Activated naive CD8-positive, alpha-beta T cell treated with anti-CD3 and anti-CD28 coated beads, Interleukin-2, amount 50 U/mL, for 24 hours (primary cell): Measurements from ENCODE around the gene STK17A.
"Not testable (repeated sequence)": the region's sequence is repeated elsewhere in the genome, so short reads cannot be mapped to it uniquely, and the experiment has no call there.

Source experiments
- ATAC-seq: fragments of 150-1000 bp; cut with Tn5 transposase; one replicate; pipeline ENCODE4 v1.10.0; 2021
- DNase-seq: peaks from one replicate; pipeline ENCODE4 v3.0.0; 2021
- H3K27ac Mint-ChIP-seq: one replicate; pipeline ENCODE4 v1.8.0; 2021; ENCODE audit warnings: mild to moderate bottlenecking, mixed read lengths
- H3K27me3 Mint-ChIP-seq: one replicate; pipeline ENCODE4 v1.8.0; 2021; ENCODE audit warnings: mixed read lengths
- H3K36me3 Mint-ChIP-seq: one replicate; pipeline ENCODE4 v1.8.0; 2021; ENCODE audit warnings: low read depth, mixed read lengths
- H3K4me1 Mint-ChIP-seq: one replicate; pipeline ENCODE4 v1.8.0; 2021; ENCODE audit warnings: mixed read lengths
- H3K4me3 Mint-ChIP-seq: one replicate; pipeline ENCODE4 v1.8.0; 2021; ENCODE audit warnings: mild to moderate bottlenecking, moderate library complexity, mixed read lengths
- H3K9me3 Mint-ChIP-seq: one replicate; pipeline ENCODE4 v1.8.0; 2021; ENCODE audit warnings: mixed read lengths

Gene STK17A

DNA sequence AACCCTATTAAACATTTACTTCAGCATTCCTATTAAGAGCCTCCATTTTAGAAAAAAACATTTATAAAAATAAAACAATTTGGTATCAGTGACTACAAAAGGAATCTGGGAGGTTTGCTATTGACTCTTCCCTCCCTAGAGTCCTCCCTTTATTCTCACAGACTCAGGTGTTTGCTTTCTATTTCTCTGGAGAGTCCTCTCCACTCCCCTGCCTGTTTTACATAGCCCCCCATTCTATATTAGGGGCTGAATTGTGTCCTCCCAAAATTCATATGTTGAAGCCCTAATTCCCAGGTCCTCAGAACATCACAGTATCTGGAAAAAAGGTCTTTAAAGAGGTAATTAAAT, 76.6 kb downstream of the STK17A start:
- no peak for DNase-seq
- H3K27me3 Mint-ChIP-seq, result no peaks in the 10 kb centered on the region
- peaks cover 6% of the 10 kb centered on the region for H3K9me3 Mint-ChIP-seq
- H3K36me3 Mint-ChIP-seq, result peaks cover 51% of the 10 kb centered on the region
- peak overlapping the region; percentile 94 for H3K27ac Mint-ChIP-seq
- peaks cover 57% of the 10 kb centered on the region for H3K4me1 Mint-ChIP-seq
- H3K4me3 Mint-ChIP-seq, result no peak overlapping the region
- ATAC-seq, result no peak

DNA sequence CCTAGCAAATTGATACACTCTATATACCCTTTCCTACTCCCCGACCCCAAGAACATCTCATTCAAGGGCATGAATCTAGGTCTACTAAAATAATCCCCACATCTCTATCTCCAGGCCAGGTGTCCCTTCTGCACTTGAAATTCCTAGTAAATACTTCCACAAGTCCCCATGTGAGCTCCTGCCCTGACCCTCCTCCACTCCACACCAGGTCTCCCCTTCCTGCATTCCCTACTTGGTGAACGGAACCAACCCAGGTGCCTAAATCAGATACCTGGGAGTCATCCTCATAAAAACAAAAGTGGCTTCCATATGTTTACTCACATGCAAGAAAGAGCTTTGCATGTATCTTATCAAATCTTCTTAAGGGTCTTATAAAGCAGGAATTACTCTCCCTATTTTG, 77.2 kb downstream of the STK17A start:
- peaks cover 51% of the 10 kb centered on the region for H3K36me3 Mint-ChIP-seq
- DNase-seq (no peak), ATAC-seq (no peak)
- H3K27ac Mint-ChIP-seq, result peak overlapping the region; percentile 94
- H3K9me3 Mint-ChIP-seq, result peaks cover 4% of the 10 kb centered on the region
- H3K4me3 Mint-ChIP-seq, result no peak overlapping the region
- peaks cover 60% of the 10 kb centered on the region for H3K4me1 Mint-ChIP-seq
- H3K27me3 Mint-ChIP-seq, result no peaks in the 10 kb centered on the region

GRCh38 chr7:43664681-43665080, 81.8 kb downstream of the STK17A start:
- peaks cover 6% of the 10 kb centered on the region for H3K9me3 Mint-ChIP-seq
- peaks cover 70% of the 10 kb centered on the region for H3K4me1 Mint-ChIP-seq
- no peak for DNase-seq
- peak overlapping the region; percentile 37 for H3K27ac Mint-ChIP-seq
- no peak for ATAC-seq
- no peaks in the 10 kb centered on the region for H3K27me3 Mint-ChIP-seq
- H3K36me3 Mint-ChIP-seq, result peaks cover 62% of the 10 kb centered on the region
- H3K4me3 Mint-ChIP-seq, result no peak overlapping the region

- ATAC-seq (no peak), DNase-seq (no peak)
- Mint-ChIP-seq H3K27me3 (no peaks in the 10 kb centered on the region), H3K9me3 (peaks cover 10% of the 10 kb centered on the region), H3K4me3 (no peak overlapping the region), H3K36me3 (peaks cover 63% of the 10 kb centered on the region), H3K4me1 (peaks cover 78% of the 10 kb centered on the region), H3K27ac (no peak overlapping the region)
Measured at GRCh38 chr7:43666938-43667337, 84.0 kb downstream of the STK17A start.

GRCh38 chr7:43668035-43668434, 85.1 kb downstream of the STK17A start:
- H3K27ac Mint-ChIP-seq, result no peak overlapping the region
- H3K9me3 Mint-ChIP-seq, result peaks cover 21% of the 10 kb centered on the region
- no peak overlapping the region for H3K4me3 Mint-ChIP-seq
- ATAC-seq, result no peak
- H3K27me3 Mint-ChIP-seq, result no peaks in the 10 kb centered on the region
- no peak for DNase-seq
- peaks cover 64% of the 10 kb centered on the region for H3K36me3 Mint-ChIP-seq
- peaks cover 85% of the 10 kb centered on the region for H3K4me1 Mint-ChIP-seq

- peaks cover 93% of the 10 kb centered on the region for H3K4me1 Mint-ChIP-seq
- peaks cover 22% of the 10 kb centered on the region for H3K9me3 Mint-ChIP-seq
- DNase-seq (peak; percentile 77), ATAC-seq (peak; percentile 92)
- peak overlapping the region; percentile 76 for H3K4me3 Mint-ChIP-seq
- H3K27ac Mint-ChIP-seq, result peak overlapping the region; percentile 97
- H3K36me3 Mint-ChIP-seq, result peaks cover 68% of the 10 kb centered on the region
- H3K27me3 Mint-ChIP-seq, result no peaks in the 10 kb centered on the region
Measured at GRCh38 chr7:43669286-43670081, 86.6 kb downstream of the STK17A start.

DNA sequence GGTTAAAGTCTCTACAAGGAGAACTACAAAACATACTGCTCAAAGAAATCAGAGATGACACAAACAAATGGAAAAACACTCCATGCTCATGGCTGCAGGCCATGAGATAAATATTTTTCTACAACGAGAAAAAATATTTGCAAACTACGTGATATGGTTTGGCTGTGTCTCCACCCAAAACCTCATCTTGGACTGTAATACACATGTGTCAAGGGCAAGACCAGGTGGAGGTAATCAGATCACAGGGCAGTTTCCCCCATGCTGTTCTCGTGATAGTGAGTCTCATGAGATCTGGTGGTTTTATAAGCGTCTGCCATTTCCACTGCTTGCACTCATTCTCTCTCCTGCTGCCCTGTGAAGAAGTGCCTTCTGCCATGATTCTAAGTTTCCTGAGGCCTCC, 88.6 kb downstream of the STK17A start:
- H3K4me3 Mint-ChIP-seq, result no peak overlapping the region
- no peaks in the 10 kb centered on the region for H3K27me3 Mint-ChIP-seq
- H3K4me1 Mint-ChIP-seq, result peaks cover 87% of the 10 kb centered on the region
- ATAC-seq (no peak), DNase-seq (no peak)
- H3K36me3 Mint-ChIP-seq, result peaks cover 67% of the 10 kb centered on the region
- peaks cover 22% of the 10 kb centered on the region for H3K9me3 Mint-ChIP-seq
- H3K27ac Mint-ChIP-seq, result no peak overlapping the region

DNA sequence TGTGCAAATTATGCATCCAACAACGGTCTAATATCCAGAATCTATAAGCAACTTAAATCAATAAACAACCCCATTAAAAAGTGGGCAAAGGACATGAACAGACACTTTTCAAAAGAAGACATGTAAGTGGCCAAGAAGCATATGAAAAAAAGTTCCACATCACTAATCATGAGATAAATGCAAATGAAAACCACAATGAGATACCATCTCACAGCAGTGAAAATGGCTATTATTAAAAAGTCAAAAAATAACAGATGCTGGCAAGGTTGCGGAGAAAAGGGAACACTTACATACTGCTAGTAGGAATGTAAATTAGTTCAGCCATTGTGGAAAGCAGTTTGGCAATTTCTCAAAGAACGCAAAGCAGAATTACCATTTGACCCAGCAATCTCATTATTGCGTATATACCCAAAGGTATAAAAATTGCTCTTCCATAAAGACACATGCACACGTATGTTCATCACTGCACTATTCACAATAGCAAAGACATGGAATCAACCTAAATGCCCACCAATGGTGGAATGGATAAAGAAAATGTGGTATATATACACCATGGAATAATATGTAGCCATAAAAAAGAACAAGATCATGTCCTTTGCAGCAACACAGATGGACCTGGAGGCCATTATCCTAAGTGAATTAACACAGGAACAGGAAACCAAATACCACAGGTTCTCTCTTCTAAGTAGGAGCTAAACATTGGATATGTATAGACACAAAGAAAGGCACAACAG, 90.5 kb downstream of the STK17A start:
- peaks cover 90% of the 10 kb centered on the region for H3K4me1 Mint-ChIP-seq
- not testable (repeated sequence) for H3K27ac Mint-ChIP-seq, ATAC-seq, H3K4me3 Mint-ChIP-seq, DNase-seq, H3K27me3 Mint-ChIP-seq
- peaks cover 17% of the 10 kb centered on the region for H3K9me3 Mint-ChIP-seq
- peaks cover 54% of the 10 kb centered on the region for H3K36me3 Mint-ChIP-seq

- no peak for DNase-seq
- H3K9me3 Mint-ChIP-seq, result peaks cover 15% of the 10 kb centered on the region
- H3K27me3 Mint-ChIP-seq, result no peaks in the 10 kb centered on the region
- no peak for ATAC-seq
- peaks cover 50% of the 10 kb centered on the region for H3K36me3 Mint-ChIP-seq
- peaks cover 90% of the 10 kb centered on the region for H3K4me1 Mint-ChIP-seq
- no peak overlapping the region for H3K4me3 Mint-ChIP-seq
- H3K27ac Mint-ChIP-seq, result no peak overlapping the region
Measured at GRCh38 chr7:43674559-43675436, 91.9 kb downstream of the STK17A start.
